Measurements from ENCODE around the gene XPO5. TPM values are rescaled to one million over a fixed set of nuclear protein-coding genes. Genes with fewer than 3 reads are reported as not detected.

XPO5 gene
- total and polyA plus RNA-seq, 12 donors, result 6.9 to 20.1 (median 16.9) TPM

- no peak for DNase-seq
- no peak for ATAC-seq
- intact Hi-C loops (cut with DNase I), result no loop called here
- no peaks in the 10 kb centered on the region for H3K9me3 ChIP-seq
- WGBS, 2 donors, result 86 to 90% methylated on average over 6 of the region's 6 CpGs
- H3K36me3 ChIP-seq, result peaks cover 0 to 4% (median 0%) of the 10 kb centered on the region in 9 donors
- TF ChIP-seq CTCF (IDR thresholded peaks at IDR 0.05), result no peak
- no peak overlapping the region for H3K27ac ChIP-seq
- peaks cover 7 to 35% (median 30%) of the 10 kb centered on the region in 9 donors for H3K4me1 ChIP-seq
- H3K27me3 ChIP-seq, result no peaks in the 10 kb centered on the region
- no peak overlapping the region for H3K4me3 ChIP-seq
Measured at GRCh38 chr6:43475516-43475915, 100.3 kb downstream of the XPO5 start.

- no peak for DNase-seq
- ATAC-seq, result no peak
- no peaks in the 10 kb centered on the region for H3K36me3 ChIP-seq
- H3K9me3 ChIP-seq, result no peaks in the 10 kb centered on the region
- TF ChIP-seq CTCF (IDR thresholded peaks at IDR 0.05), result no peak
- intact Hi-C loops (cut with DNase I), result no loop called here
- H3K27me3 ChIP-seq, result peaks cover 0 to 3% (median 0%) of the 10 kb centered on the region in 7 donors
- H3K4me1 ChIP-seq, result peaks cover 0 to 34% (median 10%) of the 10 kb centered on the region in 9 donors
- no peak overlapping the region for H3K4me3 ChIP-seq
- WGBS, 2 donors, result 96 to 97% methylated on average over 4 of the region's 4 CpGs
- H3K27ac ChIP-seq, result no peak overlapping the region
Measured at GRCh38 chr6:43472515-43472914, 103.3 kb downstream of the XPO5 start.

Other genes with a start within 250 kb of the XPO5 start
- 10 to 100 TPM in 9 of 10 donors, 1 to 10 TPM in 1; 9.3 to 20.4 (median 14.0) TPM for gene ZNF318, start 206.4 kb downstream of the XPO5 start, total RNA-seq
- 10 to 100 TPM in 1 of 2 donors, 1 to 10 TPM in 1; 3.4 to 13.8 TPM for gene ZNF318, start 206.4 kb downstream of the XPO5 start, polyA plus RNA-seq
- gene ABCC10, start 148.5 kb downstream of the XPO5 start, total RNA-seq, result 10 to 100 TPM in 7 of 10 donors, 1 to 10 TPM in 3; 7.8 to 16.8 (median 10.9) TPM
- gene ABCC10, start 148.5 kb downstream of the XPO5 start, polyA plus RNA-seq, result 10 to 100 TPM in 1 of 2 donors, 1 to 10 TPM in 1; 7.1 to 44.3 TPM
- 1 to 10 TPM in 6 of 10 donors, under 1 TPM in 3, not detected in 1; 0.28 to 5.1 (median 1.2) TPM for gene DLK2, start 120.5 kb downstream of the XPO5 start, total RNA-seq
- 1 to 10 TPM; 1.8 to 4.5 TPM for gene DLK2, start 120.5 kb downstream of the XPO5 start, polyA plus RNA-seq
- 10 to 100 TPM; 14.7 to 29.3 (median 19.6) TPM for gene TJAP1, start 98.5 kb downstream of the XPO5 start, total RNA-seq
- 10 to 100 TPM; 13.0 to 29.7 TPM for gene TJAP1, start 98.5 kb downstream of the XPO5 start, polyA plus RNA-seq
- 1 to 10 TPM in 8 of 10 donors, under 1 TPM in 2; 0.53 to 3.8 (median 2.1) TPM for gene LRRC73, start 65.7 kb downstream of the XPO5 start, total RNA-seq
- gene LRRC73, start 65.7 kb downstream of the XPO5 start, polyA plus RNA-seq, result 1 to 10 TPM in 1 of 2 donors, under 1 TPM in 1; 0.44 to 1.9 TPM
- gene YIPF3, start 59.1 kb downstream of the XPO5 start, total RNA-seq, result 10 to 100 TPM; 52.6 to 86.3 (median 69.0) TPM
- 100 to 1,000 TPM in 1 of 2 donors, 10 to 100 TPM in 1; 50.3 to 115 TPM for gene YIPF3, start 59.1 kb downstream of the XPO5 start, polyA plus RNA-seq
- 10 to 100 TPM; 10.3 to 21.9 (median 15.3) TPM for gene POLR1C, start 58.9 kb downstream of the XPO5 start, total RNA-seq
- gene POLR1C, start 58.9 kb downstream of the XPO5 start, polyA plus RNA-seq, result 10 to 100 TPM; 13.9 to 35.5 TPM
- 10 to 100 TPM in 4 of 10 donors, 1 to 10 TPM in 6; 5.5 to 11.2 (median 8.9) TPM for gene POLH, start 147 bp upstream of the XPO5 start, total RNA-seq
- 1 to 10 TPM; 2.1 to 2.7 TPM for gene POLH, start 147 bp upstream of the XPO5 start, polyA plus RNA-seq
- 10 to 100 TPM; 19.5 to 32.1 (median 25.1) TPM for gene GTPBP2, start 53.2 kb upstream of the XPO5 start, total RNA-seq
- gene GTPBP2, start 53.2 kb upstream of the XPO5 start, polyA plus RNA-seq, result 10 to 100 TPM; 37.3 to 37.9 TPM
- 10 to 100 TPM; 20.7 to 34.8 (median 28.1) TPM for gene MAD2L1BP, start 59.8 kb upstream of the XPO5 start, total RNA-seq
- gene MAD2L1BP, start 59.8 kb upstream of the XPO5 start, polyA plus RNA-seq, result 10 to 100 TPM; 13.5 to 29.2 TPM
- gene RSPH9, start 69.0 kb upstream of the XPO5 start, total RNA-seq, result under 1 TPM in 5 of 10 donors, not detected in 5; 0.09 to 0.15 (median 0.12) TPM
- under 1 TPM; 0.44 to 0.45 TPM for gene RSPH9, start 69.0 kb upstream of the XPO5 start, polyA plus RNA-seq
- gene MRPS18A, start 111.8 kb upstream of the XPO5 start, total RNA-seq, result 10 to 100 TPM; 36.0 to 52.9 (median 40.6) TPM
- gene MRPS18A, start 111.8 kb upstream of the XPO5 start, polyA plus RNA-seq, result 100 to 1,000 TPM in 1 of 2 donors, 10 to 100 TPM in 1; 30.4 to 103 TPM
- gene VEGFA, start 194.2 kb upstream of the XPO5 start, total RNA-seq, result 100 to 1,000 TPM; 163 to 456 (median 216) TPM
- gene VEGFA, start 194.2 kb upstream of the XPO5 start, polyA plus RNA-seq, result 100 to 1,000 TPM; 133 to 396 TPM